HL-60 (cell line): ENCODE measurements around the gene EPHB2.

Experiments
- CTCF ChIP-seq: IDR thresholded peaks from one replicate; pipeline ENCODE4 v1.5.1; 2011; ENCODE audit warnings: low read length, control low read depth, inconsistent platforms; ENCODE audit not compliant: insufficient read depth
- GABPA ChIP-seq: IDR thresholded peaks from 2 replicates; pipeline ENCODE4 v1.6.1; 2012; ENCODE audit warnings: low read depth
- POLR2AphosphoS5 ChIP-seq: IDR thresholded peaks from 2 replicates; pipeline ENCODE4 v1.6.1; 2012; ENCODE audit warnings: low read depth
- SPI1 ChIP-seq: IDR thresholded peaks from 2 replicates; pipeline ENCODE4 v1.6.1; 2012; ENCODE audit warnings: low read depth, mild to moderate bottlenecking, borderline replicate concordance
- TF ChIP-seq, protein P1 (sequence below): IDR thresholded peaks from 2 replicates; pipeline ENCODE4 v1.6.1; 2012; ENCODE audit warnings: low read depth; ENCODE audit not compliant: insufficient replicate concordance

DNA sequence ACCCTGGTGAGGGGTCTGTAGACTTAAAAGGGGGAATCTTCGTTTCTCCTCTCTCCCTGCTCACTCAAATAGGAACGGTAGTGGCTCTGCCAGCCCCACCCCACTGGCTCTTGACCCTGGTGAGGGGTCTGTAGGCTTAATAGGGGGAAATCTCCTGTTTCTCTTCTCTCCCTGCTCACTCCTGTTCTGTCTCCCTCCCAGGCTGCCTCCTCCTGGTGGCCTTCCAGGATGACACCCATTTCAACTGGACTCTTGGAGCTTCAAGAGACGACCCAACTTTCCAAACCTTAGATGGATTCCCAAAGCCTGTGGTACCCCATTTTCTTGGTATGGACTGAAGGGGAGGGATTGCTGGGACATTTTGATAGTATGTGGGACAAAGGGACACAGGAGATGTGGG lies 1.4 kb upstream of the EPHB2 start:
- no peak for TF ChIP-seq CTCF
- TF ChIP-seq, protein P1, sequence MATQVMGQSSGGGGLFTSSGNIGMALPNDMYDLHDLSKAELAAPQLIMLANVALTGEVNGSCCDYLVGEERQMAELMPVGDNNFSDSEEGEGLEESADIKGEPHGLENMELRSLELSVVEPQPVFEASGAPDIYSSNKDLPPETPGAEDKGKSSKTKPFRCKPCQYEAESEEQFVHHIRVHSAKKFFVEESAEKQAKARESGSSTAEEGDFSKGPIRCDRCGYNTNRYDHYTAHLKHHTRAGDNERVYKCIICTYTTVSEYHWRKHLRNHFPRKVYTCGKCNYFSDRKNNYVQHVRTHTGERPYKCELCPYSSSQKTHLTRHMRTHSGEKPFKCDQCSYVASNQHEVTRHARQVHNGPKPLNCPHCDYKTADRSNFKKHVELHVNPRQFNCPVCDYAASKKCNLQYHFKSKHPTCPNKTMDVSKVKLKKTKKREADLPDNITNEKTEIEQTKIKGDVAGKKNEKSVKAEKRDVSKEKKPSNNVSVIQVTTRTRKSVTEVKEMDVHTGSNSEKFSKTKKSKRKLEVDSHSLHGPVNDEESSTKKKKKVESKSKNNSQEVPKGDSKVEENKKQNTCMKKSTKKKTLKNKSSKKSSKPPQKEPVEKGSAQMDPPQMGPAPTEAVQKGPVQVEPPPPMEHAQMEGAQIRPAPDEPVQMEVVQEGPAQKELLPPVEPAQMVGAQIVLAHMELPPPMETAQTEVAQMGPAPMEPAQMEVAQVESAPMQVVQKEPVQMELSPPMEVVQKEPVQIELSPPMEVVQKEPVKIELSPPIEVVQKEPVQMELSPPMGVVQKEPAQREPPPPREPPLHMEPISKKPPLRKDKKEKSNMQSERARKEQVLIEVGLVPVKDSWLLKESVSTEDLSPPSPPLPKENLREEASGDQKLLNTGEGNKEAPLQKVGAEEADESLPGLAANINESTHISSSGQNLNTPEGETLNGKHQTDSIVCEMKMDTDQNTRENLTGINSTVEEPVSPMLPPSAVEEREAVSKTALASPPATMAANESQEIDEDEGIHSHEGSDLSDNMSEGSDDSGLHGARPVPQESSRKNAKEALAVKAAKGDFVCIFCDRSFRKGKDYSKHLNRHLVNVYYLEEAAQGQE, result no peak
- TF ChIP-seq POLR2AphosphoS5, result no peak
- no peak for TF ChIP-seq SPI1
- TF ChIP-seq GABPA, result no peak
